ENCODE results near the gene ZBTB7A. TPM values are rescaled to one million over a fixed set of nuclear protein-coding genes. Genes with fewer than 3 reads are reported as not detected.

The ZBTB7A gene
- total and polyA plus RNA-seq, 10 of the 15 experiments (the other 5 are each of a cell fraction or from before 2014, with no cell fraction given), result 0.26 to 42.4 (median 4.5) TPM

DNA sequence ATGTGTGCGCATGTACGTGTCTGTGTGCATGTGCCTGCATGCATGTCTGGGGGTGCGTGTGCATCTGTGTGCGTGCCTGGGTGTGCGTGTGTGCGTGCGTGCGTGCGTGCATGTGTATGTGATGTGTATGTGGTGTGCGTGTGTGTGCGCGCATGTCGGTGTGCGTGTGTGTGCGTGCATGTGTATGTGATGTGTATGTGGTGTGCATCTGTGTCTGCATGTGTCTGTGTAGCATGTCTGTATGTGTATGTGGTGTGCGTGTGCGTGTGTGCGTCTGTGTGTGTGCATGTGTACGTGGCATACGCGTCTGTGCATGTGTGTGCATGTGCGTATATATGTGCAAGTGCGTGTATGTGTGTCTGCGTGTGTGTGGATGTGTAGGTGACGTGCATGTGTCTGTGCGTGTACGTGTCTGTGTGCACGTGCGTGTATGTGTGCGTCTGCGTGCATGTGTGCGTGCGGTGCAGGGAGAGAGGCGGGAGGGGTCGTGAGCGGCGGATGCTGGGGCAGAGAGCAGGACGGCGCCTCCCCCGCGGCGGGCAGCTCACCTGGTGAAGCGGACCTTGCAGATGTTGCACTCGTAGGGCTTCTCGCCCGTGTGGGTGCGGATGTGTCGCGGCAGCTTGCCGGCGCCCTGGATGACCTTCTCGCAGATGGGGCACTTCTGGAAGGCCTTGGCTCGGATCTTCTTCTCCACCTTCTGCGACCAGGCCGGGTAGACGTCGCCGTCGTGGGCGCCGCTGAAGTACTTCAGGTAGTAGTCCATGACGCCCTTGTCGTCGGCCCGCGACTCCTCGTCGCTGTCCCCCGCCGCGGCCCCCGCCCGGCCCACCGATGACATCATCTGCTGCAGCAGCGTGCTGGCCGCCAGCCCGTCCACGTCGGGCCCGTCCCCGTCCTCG, 13.0 kb downstream of the ZBTB7A start (continued):
- TF ChIP-seq, protein P1, sequence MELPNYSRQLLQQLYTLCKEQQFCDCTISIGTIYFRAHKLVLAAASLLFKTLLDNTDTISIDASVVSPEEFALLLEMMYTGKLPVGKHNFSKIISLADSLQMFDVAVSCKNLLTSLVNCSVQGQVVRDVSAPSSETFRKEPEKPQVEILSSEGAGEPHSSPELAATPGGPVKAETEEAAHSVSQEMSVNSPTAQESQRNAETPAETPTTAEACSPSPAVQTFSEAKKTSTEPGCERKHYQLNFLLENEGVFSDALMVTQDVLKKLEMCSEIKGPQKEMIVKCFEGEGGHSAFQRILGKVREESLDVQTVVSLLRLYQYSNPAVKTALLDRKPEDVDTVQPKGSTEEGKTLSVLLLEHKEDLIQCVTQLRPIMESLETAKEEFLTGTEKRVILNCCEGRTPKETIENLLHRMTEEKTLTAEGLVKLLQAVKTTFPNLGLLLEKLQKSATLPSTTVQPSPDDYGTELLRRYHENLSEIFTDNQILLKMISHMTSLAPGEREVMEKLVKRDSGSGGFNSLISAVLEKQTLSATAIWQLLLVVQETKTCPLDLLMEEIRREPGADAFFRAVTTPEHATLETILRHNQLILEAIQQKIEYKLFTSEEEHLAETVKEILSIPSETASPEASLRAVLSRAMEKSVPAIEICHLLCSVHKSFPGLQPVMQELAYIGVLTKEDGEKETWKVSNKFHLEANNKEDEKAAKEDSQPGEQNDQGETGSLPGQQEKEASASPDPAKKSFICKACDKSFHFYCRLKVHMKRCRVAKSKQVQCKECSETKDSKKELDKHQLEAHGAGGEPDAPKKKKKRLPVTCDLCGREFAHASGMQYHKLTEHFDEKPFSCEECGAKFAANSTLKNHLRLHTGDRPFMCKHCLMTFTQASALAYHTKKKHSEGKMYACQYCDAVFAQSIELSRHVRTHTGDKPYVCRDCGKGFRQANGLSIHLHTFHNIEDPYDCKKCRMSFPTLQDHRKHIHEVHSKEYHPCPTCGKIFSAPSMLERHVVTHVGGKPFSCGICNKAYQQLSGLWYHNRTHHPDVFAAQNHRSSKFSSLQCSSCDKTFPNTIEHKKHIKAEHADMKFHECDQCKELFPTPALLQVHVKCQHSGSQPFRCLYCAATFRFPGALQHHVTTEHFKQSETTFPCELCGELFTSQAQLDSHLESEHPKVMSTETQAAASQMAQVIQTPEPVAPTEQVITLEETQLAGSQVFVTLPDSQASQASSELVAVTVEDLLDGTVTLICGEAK (IDR thresholded peaks at IDR 0.05; ENCODE audit: borderline replicate concordance), result no peak
- TF ChIP-seq CBX5 (IDR thresholded peaks at IDR 0.05; ENCODE audit: low read depth) (no peak), YBX1 (IDR thresholded peaks at IDR 0.05) (no peak), MTA2 (IDR thresholded peaks at IDR 0.05; ENCODE audit: low read depth) (no peak), NR2C1 (IDR thresholded peaks at IDR 0.05) (no peak), CHD2 (IDR thresholded peaks at IDR 0.05; ENCODE audit: borderline replicate concordance, low read depth, low read length) (no peak), BCL11A (IDR thresholded peaks at IDR 0.05; ENCODE audit: low read depth, low read length) (no peak), IRF4 (IDR thresholded peaks at IDR 0.05; ENCODE audit: low read depth, low read length) (no peak), SMARCA5 (IDR thresholded peaks at IDR 0.05) (no peak), ZNF207 (IDR thresholded peaks at IDR 0.05; ENCODE audit: borderline replicate concordance) (no peak), RBBP5 (conservative IDR thresholded peaks at IDR 0.05) (no peak), MEF2B (IDR thresholded peaks at IDR 0.05; ENCODE audit: partially characterized antibody, poor library complexity, severe bottlenecking) (no peak), SIN3A (IDR thresholded peaks at IDR 0.05; ENCODE audit: low read depth, low read length) (no peak), GABPA (IDR thresholded peaks at IDR 0.05; ENCODE audit: low read depth) (no peak)
- TF ChIP-seq, protein P2, sequence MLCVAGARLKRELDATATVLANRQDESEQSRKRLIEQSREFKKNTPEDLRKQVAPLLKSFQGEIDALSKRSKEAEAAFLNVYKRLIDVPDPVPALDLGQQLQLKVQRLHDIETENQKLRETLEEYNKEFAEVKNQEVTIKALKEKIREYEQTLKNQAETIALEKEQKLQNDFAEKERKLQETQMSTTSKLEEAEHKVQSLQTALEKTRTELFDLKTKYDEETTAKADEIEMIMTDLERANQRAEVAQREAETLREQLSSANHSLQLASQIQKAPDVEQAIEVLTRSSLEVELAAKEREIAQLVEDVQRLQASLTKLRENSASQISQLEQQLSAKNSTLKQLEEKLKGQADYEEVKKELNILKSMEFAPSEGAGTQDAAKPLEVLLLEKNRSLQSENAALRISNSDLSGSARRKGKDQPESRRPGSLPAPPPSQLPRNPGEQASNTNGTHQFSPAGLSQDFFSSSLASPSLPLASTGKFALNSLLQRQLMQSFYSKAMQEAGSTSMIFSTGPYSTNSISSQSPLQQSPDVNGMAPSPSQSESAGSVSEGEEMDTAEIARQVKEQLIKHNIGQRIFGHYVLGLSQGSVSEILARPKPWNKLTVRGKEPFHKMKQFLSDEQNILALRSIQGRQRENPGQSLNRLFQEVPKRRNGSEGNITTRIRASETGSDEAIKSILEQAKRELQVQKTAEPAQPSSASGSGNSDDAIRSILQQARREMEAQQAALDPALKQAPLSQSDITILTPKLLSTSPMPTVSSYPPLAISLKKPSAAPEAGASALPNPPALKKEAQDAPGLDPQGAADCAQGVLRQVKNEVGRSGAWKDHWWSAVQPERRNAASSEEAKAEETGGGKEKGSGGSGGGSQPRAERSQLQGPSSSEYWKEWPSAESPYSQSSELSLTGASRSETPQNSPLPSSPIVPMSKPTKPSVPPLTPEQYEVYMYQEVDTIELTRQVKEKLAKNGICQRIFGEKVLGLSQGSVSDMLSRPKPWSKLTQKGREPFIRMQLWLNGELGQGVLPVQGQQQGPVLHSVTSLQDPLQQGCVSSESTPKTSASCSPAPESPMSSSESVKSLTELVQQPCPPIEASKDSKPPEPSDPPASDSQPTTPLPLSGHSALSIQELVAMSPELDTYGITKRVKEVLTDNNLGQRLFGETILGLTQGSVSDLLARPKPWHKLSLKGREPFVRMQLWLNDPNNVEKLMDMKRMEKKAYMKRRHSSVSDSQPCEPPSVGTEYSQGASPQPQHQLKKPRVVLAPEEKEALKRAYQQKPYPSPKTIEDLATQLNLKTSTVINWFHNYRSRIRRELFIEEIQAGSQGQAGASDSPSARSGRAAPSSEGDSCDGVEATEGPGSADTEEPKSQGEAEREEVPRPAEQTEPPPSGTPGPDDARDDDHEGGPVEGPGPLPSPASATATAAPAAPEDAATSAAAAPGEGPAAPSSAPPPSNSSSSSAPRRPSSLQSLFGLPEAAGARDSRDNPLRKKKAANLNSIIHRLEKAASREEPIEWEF (IDR thresholded peaks at IDR 0.05; ENCODE audit: insufficient replicate concordance, low read depth, low read length), result no peak
- TF ChIP-seq, protein P3, sequence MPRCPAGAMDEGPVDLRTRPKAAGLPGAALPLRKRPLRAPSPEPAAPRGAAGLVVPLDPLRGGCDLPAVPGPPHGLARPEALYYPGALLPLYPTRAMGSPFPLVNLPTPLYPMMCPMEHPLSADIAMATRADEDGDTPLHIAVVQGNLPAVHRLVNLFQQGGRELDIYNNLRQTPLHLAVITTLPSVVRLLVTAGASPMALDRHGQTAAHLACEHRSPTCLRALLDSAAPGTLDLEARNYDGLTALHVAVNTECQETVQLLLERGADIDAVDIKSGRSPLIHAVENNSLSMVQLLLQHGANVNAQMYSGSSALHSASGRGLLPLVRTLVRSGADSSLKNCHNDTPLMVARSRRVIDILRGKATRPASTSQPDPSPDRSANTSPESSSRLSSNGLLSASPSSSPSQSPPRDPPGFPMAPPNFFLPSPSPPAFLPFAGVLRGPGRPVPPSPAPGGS (IDR thresholded peaks at IDR 0.05; ENCODE audit: borderline replicate concordance, insufficient read depth, low read depth, low read length, poor library complexity, severe bottlenecking), result peak; percentile 98
- TF ChIP-seq, protein P4, sequence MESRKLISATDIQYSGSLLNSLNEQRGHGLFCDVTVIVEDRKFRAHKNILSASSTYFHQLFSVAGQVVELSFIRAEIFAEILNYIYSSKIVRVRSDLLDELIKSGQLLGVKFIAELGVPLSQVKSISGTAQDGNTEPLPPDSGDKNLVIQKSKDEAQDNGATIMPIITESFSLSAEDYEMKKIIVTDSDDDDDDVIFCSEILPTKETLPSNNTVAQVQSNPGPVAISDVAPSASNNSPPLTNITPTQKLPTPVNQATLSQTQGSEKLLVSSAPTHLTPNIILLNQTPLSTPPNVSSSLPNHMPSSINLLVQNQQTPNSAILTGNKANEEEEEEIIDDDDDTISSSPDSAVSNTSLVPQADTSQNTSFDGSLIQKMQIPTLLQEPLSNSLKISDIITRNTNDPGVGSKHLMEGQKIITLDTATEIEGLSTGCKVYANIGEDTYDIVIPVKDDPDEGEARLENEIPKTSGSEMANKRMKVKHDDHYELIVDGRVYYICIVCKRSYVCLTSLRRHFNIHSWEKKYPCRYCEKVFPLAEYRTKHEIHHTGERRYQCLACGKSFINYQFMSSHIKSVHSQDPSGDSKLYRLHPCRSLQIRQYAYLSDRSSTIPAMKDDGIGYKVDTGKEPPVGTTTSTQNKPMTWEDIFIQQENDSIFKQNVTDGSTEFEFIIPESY (IDR thresholded peaks at IDR 0.05), result 0 out of 2 replicates have a peak, but pooled peaks have one; percentile 45

All from GM12878 (cell line).